ACHN (cell line): ENCODE results near the gene CSH1.
"Not testable (repeated sequence)": the region's sequence is repeated elsewhere in the genome, so short reads cannot be mapped to it uniquely, and the experiment has no call there.

Source experiments
- DNase-seq: peaks from one replicate; pipeline ENCODE4 v3.0.0-alpha.2; 2015
- in situ Hi-C: cut with HindIII; loops from 2 replicates; pipeline ENCODE4 v1.10.0; 2017; ENCODE audit warnings: low sequenced_read_pairs, low pct_ligation_motif_present, low pct_unique_long_range_greater_than_20kb

The CSH1 gene

GRCh38 chr17:63878413-63878812, 18.0 kb downstream of the CSH1 start:
- in situ Hi-C loops, result not testable (repeated sequence)

GRCh38 chr17:63874693-63875092, 21.7 kb downstream of the CSH1 start:
- DNase-seq, in situ Hi-C loops: not testable (repeated sequence)

More at GRCh38 chr17:63878413-63878812, 18.0 kb downstream of the CSH1 start:
- not testable (repeated sequence) for DNase-seq

- in situ Hi-C loops, DNase-seq: not testable (repeated sequence)
These were observed 22.2 kb downstream of the CSH1 start for GRCh38 chr17:63874061-63874626.

- DNase-seq, in situ Hi-C loops: not testable (repeated sequence)
These were observed 22.8 kb downstream of the CSH1 start, which contains the start of gene CSH2 for GRCh38 chr17:63873577-63873976. Gene CSH2, minus strand, starts transcription at chr17:63873677. Its CDS starts 63 bp downstream, at chr17:63873614.

GRCh38 chr17:63871646-63872365, 24.6 kb downstream of the CSH1 start:
- in situ Hi-C loops, result not testable (repeated sequence)
- peak; percentile 69 for DNase-seq

GRCh38 chr17:63870292-63870665, 26.1 kb downstream of the CSH1 start:
- DNase-seq, in situ Hi-C loops: not testable (repeated sequence)

GRCh38 chr17:63869491-63870291, 26.7 kb downstream of the CSH1 start:
- peak; percentile 36 for DNase-seq
- in situ Hi-C loops, result not testable (repeated sequence)

GRCh38 chr17:63866625-63867024, 29.7 kb downstream of the CSH1 start:
- in situ Hi-C loops, DNase-seq: not testable (repeated sequence)

- DNase-seq, result no peak
- in situ Hi-C loops, result no loop called here
These were observed 37.1 kb downstream of the CSH1 start for GRCh38 chr17:63859257-63859656.

- DNase-seq, in situ Hi-C loops: not testable (repeated sequence)
These were observed 39.9 kb downstream of the CSH1 start for GRCh38 chr17:63856425-63856824.

GRCh38 chr17:63855185-63855584, 41.2 kb downstream of the CSH1 start:
- DNase-seq, result no peak
- in situ Hi-C loops, result no loop called here

- in situ Hi-C loops, result no loop called here
- DNase-seq, result no peak
These were observed 41.7 kb downstream of the CSH1 start for GRCh38 chr17:63854709-63855108.

- in situ Hi-C loops, result no loop called here
- DNase-seq, result no peak
These were observed 43.1 kb downstream of the CSH1 start for GRCh38 chr17:63853260-63853659.

- in situ Hi-C loops, result no loop called here
- no peak for DNase-seq
These were observed 46.0 kb downstream of the CSH1 start for GRCh38 chr17:63850401-63850800.

- in situ Hi-C loops, result no loop called here
- DNase-seq, result no peak
These were observed 47.3 kb downstream of the CSH1 start for GRCh38 chr17:63848834-63849689.

- in situ Hi-C loops, result no loop called here
- DNase-seq, result no peak
These were observed 48.7 kb downstream of the CSH1 start for GRCh38 chr17:63847525-63848249.

GRCh38 chr17:63845509-63845908, 50.9 kb downstream of the CSH1 start:
- in situ Hi-C loops, result no loop called here
- no peak for DNase-seq
